K562 (cell line): Measurements from ENCODE around the gene CDR2L. TPM values are rescaled to one million over a fixed set of nuclear protein-coding genes. Genes with fewer than 3 reads are reported as not detected.

Experiments
- BACH1 ChIP-seq: fragments of 200-800 bp; sonication (Bioruptor generic); IDR thresholded peaks from 2 replicates; pipeline ENCODE4 v1.6.1; 2016; ENCODE audit warnings: missing genetic modification characterization, missing compliant biosample characterization
- CCNT2 ChIP-seq: IDR thresholded peaks from 2 replicates; pipeline ENCODE4 v1.6.1; 2011; ENCODE audit warnings: borderline replicate concordance, low read depth, mild to moderate bottlenecking, moderate library complexity, mixed read lengths, low read length; ENCODE audit not compliant: insufficient read length; ENCODE audit errors: extremely low read depth
- CREB1 ChIP-seq, 2 experiments: sonication (generic) in 1 of 2; formaldehyde crosslinking in 1 of 2; IDR thresholded peaks; 2 replicates each; pipeline versions ENCODE4 v1.6.1 to v1.8.0; 2012 to 2022; ENCODE audit warnings: inconsistent platforms in 1 of 2, mild to moderate bottlenecking in 1 of 2, missing genetic modification reagents in 1 of 2, moderate library complexity in 1 of 2
- HDGF ChIP-seq: fragments of 450-650 bp; IDR thresholded peaks from 2 replicates; pipeline ENCODE4 v1.6.1; 2016
- JUN ChIP-seq, 2 experiments: sonication (generic) in 1 of 2; formaldehyde crosslinking in 1 of 2; IDR thresholded peaks; 2 replicates each; pipeline versions ENCODE4 v1.6.1 to v1.8.0; 2012 to 2022; ENCODE audit warnings: borderline replicate concordance in 2 of 2, mild to moderate bottlenecking in 2 of 2, improper control_type of control experiment in 1 of 2, low read depth in 1 of 2, low read length in 1 of 2, missing genetic modification reagents in 1 of 2
- NCOA6 ChIP-seq: fragments of 450-650 bp; IDR thresholded peaks from 2 replicates; pipeline ENCODE4 v1.6.1; 2017; ENCODE audit warnings: mild to moderate bottlenecking
- RFX7 ChIP-seq: fragments of 250-450 bp; sonication (Bioruptor Pico); IDR thresholded peaks from 2 replicates; pipeline ENCODE4 v1.5.1; 2021; ENCODE audit warnings: mild to moderate bottlenecking
- SMARCA4 ChIP-seq: fragments of 450-650 bp; IDR thresholded peaks from 2 replicates; pipeline ENCODE4 v1.6.1; 2016
- ZBTB33 ChIP-seq: sonication (generic); formaldehyde crosslinking; IDR thresholded peaks from 2 replicates; pipeline ENCODE4 v1.8.1; 2023; ENCODE audit warnings: mild to moderate bottlenecking, missing genetic modification reagents
- ZBTB7A ChIP-seq: IDR thresholded peaks from 2 replicates; pipeline ENCODE4 v1.6.1; 2011; ENCODE audit warnings: low read depth, mild to moderate bottlenecking, low read length, moderate library complexity, borderline replicate concordance; ENCODE audit not compliant: control insufficient read depth
- ZNF79 ChIP-seq: fragments of 250-450 bp; sonication (Bioruptor Pico); IDR thresholded peaks from 2 replicates; pipeline ENCODE4 v1.4.0; 2020; ENCODE audit warnings: low read depth, mild to moderate bottlenecking, moderate library complexity
- ZZZ3 ChIP-seq: fragments of 450-650 bp; IDR thresholded peaks from 2 replicates; pipeline ENCODE4 v1.6.1; 2016; ENCODE audit warnings: antibody characterized with exemption, mild to moderate bottlenecking, moderate library complexity
- polyA plus RNA-seq, 8 experiments: library from polyadenylated mRNA; depleted of rRNA in 4 of 8; stranded (reverse) in 5 of 8; unstranded in 3 of 8; fragments of >200 nt; fragmentation: Nextera tagmentation in 2 of 8; fragmentation: Illumina TruSeq in 1 of 8; extraction: Ambion mirVana in 2 of 8; extraction: Trizol in 1 of 8; gene quantifications; 2 replicates each; pipeline versions ENCODE4 v1.2.1 to v1.2.3, GENCODE V29; 2011 to 2014; ENCODE audit warnings: inconsistent platforms in 1 of 8, missing spikeins in 1 of 8
- total RNA-seq, 7 experiments: library from RNA; depleted of rRNA in 6 of 7; stranded (reverse); fragments of >200 nt in 6 of 7; fragmentation: Illumina TruSeq in 2 of 7; extraction: Trizol in 2 of 7; gene quantifications; 2 replicates each; pipeline versions ENCODE4 v1.2.1 to v1.2.3, GENCODE V29; 2011 to 2021; ENCODE audit warnings: low replicate concordance in 1 of 7
- TF ChIP-seq, protein P1 (sequence below), 2 experiments: fragments of 450-650 bp; formaldehyde crosslinking in 1 of 2; IDR thresholded peaks; 2 replicates each; pipeline versions ENCODE4 v1.4.0 to v1.6.1; 2014 to 2020; ENCODE audit warnings: mild to moderate bottlenecking in 2 of 2, borderline replicate concordance in 1 of 2, low read depth in 1 of 2
- TF ChIP-seq, protein P2 (sequence below), 2 experiments: IDR thresholded peaks; 2 replicates each; pipeline ENCODE4 v1.6.1; 2011; ENCODE audit warnings: borderline replicate concordance in 1 of 2, control low read depth in 1 of 2, low read depth in 1 of 2, low read length in 1 of 2, mild to moderate bottlenecking in 1 of 2, mixed read lengths in 1 of 2, moderate library complexity in 1 of 2; ENCODE audit not compliant: insufficient read depth in 1 of 2, insufficient read length in 1 of 2, poor library complexity in 1 of 2, severe bottlenecking in 1 of 2; ENCODE audit errors: extremely low read depth in 1 of 2

CDR2L gene
- total and polyA plus RNA-seq, 9 of the 15 experiments (the other 6 are each of a cell fraction or from before 2014, with no cell fraction given) = 2.7 to 16.0 (median 7.3) TPM

GRCh38 chr17:74981979-74982662, 5.3 kb upstream of the CDR2L start (continued):
- TF ChIP-seq, protein P1, sequence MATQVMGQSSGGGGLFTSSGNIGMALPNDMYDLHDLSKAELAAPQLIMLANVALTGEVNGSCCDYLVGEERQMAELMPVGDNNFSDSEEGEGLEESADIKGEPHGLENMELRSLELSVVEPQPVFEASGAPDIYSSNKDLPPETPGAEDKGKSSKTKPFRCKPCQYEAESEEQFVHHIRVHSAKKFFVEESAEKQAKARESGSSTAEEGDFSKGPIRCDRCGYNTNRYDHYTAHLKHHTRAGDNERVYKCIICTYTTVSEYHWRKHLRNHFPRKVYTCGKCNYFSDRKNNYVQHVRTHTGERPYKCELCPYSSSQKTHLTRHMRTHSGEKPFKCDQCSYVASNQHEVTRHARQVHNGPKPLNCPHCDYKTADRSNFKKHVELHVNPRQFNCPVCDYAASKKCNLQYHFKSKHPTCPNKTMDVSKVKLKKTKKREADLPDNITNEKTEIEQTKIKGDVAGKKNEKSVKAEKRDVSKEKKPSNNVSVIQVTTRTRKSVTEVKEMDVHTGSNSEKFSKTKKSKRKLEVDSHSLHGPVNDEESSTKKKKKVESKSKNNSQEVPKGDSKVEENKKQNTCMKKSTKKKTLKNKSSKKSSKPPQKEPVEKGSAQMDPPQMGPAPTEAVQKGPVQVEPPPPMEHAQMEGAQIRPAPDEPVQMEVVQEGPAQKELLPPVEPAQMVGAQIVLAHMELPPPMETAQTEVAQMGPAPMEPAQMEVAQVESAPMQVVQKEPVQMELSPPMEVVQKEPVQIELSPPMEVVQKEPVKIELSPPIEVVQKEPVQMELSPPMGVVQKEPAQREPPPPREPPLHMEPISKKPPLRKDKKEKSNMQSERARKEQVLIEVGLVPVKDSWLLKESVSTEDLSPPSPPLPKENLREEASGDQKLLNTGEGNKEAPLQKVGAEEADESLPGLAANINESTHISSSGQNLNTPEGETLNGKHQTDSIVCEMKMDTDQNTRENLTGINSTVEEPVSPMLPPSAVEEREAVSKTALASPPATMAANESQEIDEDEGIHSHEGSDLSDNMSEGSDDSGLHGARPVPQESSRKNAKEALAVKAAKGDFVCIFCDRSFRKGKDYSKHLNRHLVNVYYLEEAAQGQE (IDR thresholded peaks at IDR 0.05; ENCODE audit: borderline replicate concordance) = 0 out of 2 replicates have a peak, but pooled peaks have one; percentile 15
- TF ChIP-seq, protein P1 (CRISPR knock-in tag; IDR thresholded peaks at IDR 0.05; ENCODE audit: low read depth) = peak; percentile 40; the same call in 1 of the 2 replicates
- TF ChIP-seq BACH1 (tag) = no peak
- no peak for TF ChIP-seq ZZZ3
- peak; percentile 76 for TF ChIP-seq SMARCA4
- TF ChIP-seq, protein P2, sequence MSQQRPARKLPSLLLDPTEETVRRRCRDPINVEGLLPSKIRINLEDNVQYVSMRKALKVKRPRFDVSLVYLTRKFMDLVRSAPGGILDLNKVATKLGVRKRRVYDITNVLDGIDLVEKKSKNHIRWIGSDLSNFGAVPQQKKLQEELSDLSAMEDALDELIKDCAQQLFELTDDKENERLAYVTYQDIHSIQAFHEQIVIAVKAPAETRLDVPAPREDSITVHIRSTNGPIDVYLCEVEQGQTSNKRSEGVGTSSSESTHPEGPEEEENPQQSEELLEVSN (IDR thresholded peaks at IDR 0.05; ENCODE audit: borderline replicate concordance in 1 of 2, extremely low read depth in 1 of 2, insufficient read depth in 1 of 2, insufficient read length in 1 of 2, low read depth in 1 of 2, low read length in 1 of 2, poor library complexity in 1 of 2, severe bottlenecking in 1 of 2) = peak; percentile 89 to 92
- TF ChIP-seq CCNT2 = peak; percentile 91
- no peak for TF ChIP-seq HDGF
- no peak for TF ChIP-seq ZNF79
- no peak for TF ChIP-seq RFX7
- TF ChIP-seq CREB1 (IDR thresholded peaks at IDR 0.05) = peak; percentile 76
- peak; percentile 91 for TF ChIP-seq CREB1 (CRISPR knock-in tag; IDR thresholded peaks at IDR 0.05)
- TF ChIP-seq JUN (IDR thresholded peaks at IDR 0.05; ENCODE audit: borderline replicate concordance, low read depth, low read length) = peak; percentile 97
- peak; percentile 95 for TF ChIP-seq JUN (CRISPR knock-in tag; IDR thresholded peaks at IDR 0.05; ENCODE audit: borderline replicate concordance)
- TF ChIP-seq ZBTB7A = peak; percentile 65; the same call in 1 of the 2 replicates
- no peak for TF ChIP-seq NCOA6
- TF ChIP-seq ZBTB33 = peak; percentile 76
